ENCODE data around the gene CAPN12.

GRCh38 chr19:38713227-38713649, 31.0 kb downstream of the CAPN12 start:
- TF ChIP-seq POLR2A (IDR thresholded peaks at IDR 0.05) (no peak), CTCF (IDR thresholded peaks at IDR 0.05) (no peak)

All from prostate gland (tissue), 2 donors.